Natural killer cell treated with Interleukin-12 subunit alpha and Interleukin-12 subunit beta and Interleukin-15 and Interleukin-18, amount 100 ng/mL, for 72 hours (primary cell): ENCODE measurements around the gene SELENOO. TPM values are rescaled to one million over a fixed set of nuclear protein-coding genes. Genes with fewer than 3 reads are reported as not detected.

Experiments
- ATAC-seq, 2 donors: fragments of 150-1000 bp; cut with Tn5 transposase in 1 of 2; sonication (Bioruptor Pico), chemical (Tn5 transposase) in 1 of 2; 2 replicates each; pipeline ENCODE4 v1.10.0; 2021
- DNase-seq: peaks from one replicate; pipeline ENCODE4 v3.0.0; 2022; ENCODE audit warnings: low spot score
- H3K27ac Mint-ChIP-seq, 2 donors: 1 replicate in 1 of 2; 2 replicates in 1 of 2; pipeline ENCODE4 v1.8.0; 2022; ENCODE audit warnings: mixed read lengths in 2 of 2, mild to moderate bottlenecking in 1 of 2, moderate library complexity in 1 of 2
- H3K27me3 Mint-ChIP-seq, 2 donors: 1 replicate in 1 of 2; 2 replicates in 1 of 2; pipeline ENCODE4 v1.8.0; 2022; ENCODE audit warnings: mixed read lengths in 2 of 2
- H3K36me3 Mint-ChIP-seq: one replicate; pipeline ENCODE4 v1.8.0; 2022; ENCODE audit warnings: mixed read lengths
- H3K4me1 Mint-ChIP-seq, 2 donors: 1 replicate in 1 of 2; 2 replicates in 1 of 2; pipeline ENCODE4 v1.8.0; 2022; ENCODE audit warnings: low read depth in 2 of 2, mixed read lengths in 2 of 2, mild to moderate bottlenecking in 1 of 2
- H3K4me3 Mint-ChIP-seq: one replicate; pipeline ENCODE4 v1.8.0; 2022; ENCODE audit warnings: mixed read lengths
- H3K9me3 Mint-ChIP-seq: 2 replicates; pipeline ENCODE4 v1.8.0; 2022; ENCODE audit warnings: mixed read lengths
- total RNA-seq, 2 donors: library from RNA; stranded (reverse); gene quantifications; one replicate each; pipeline ENCODE4 v1.2.3, GENCODE V29; 2022

The SELENOO gene
- total RNA-seq, 2 donors from 2014 or later: 23.4 to 43.3 TPM

- H3K9me3 Mint-ChIP-seq: no peaks in the 10 kb centered on the region
- H3K27ac Mint-ChIP-seq: no peak overlapping the region
- no peaks in the 10 kb centered on the region for H3K27me3 Mint-ChIP-seq
- no peak for DNase-seq
- H3K4me1 Mint-ChIP-seq: peaks cover 0 to 10% of the 10 kb centered on the region in 2 donors
- no peak for ATAC-seq
- H3K4me3 Mint-ChIP-seq: no peak overlapping the region
- H3K36me3 Mint-ChIP-seq: no peaks in the 10 kb centered on the region
Measured at GRCh38 chr22:50227579-50228215, 26.9 kb downstream of the SELENOO start.

GRCh38 chr22:50228366-50228765 lies 27.6 kb downstream of the SELENOO start:
- no peaks in the 10 kb centered on the region for H3K27me3 Mint-ChIP-seq
- ATAC-seq (no peak), DNase-seq (no peak)
- no peak overlapping the region for H3K4me3 Mint-ChIP-seq
- no peaks in the 10 kb centered on the region for H3K36me3 Mint-ChIP-seq
- H3K4me1 Mint-ChIP-seq: peaks cover 0 to 10% of the 10 kb centered on the region in 2 donors
- peak overlapping the region in 1 of 2 donors; percentile 54 for H3K27ac Mint-ChIP-seq
- H3K9me3 Mint-ChIP-seq: no peaks in the 10 kb centered on the region

DNA sequence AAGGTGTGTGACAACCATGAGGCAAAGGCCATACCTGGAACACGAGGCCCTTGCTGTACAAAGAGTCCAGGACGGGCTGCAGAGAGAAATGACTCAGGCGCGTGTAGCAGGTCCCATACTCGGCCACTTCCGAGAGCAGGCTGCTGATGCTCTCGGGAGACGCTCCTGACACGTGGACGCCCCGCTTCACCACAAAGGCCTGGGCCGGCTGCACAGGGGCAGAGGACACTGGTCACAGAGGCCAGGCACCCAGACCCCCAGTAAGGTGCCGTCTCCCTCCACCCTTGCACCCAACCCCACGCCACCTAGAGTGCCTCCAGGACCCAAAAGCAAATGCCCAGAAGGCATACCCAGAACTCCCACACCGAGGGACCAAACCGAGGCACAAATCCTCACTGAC lies 28.6 kb downstream of the SELENOO start:
- Mint-ChIP-seq H3K9me3 (no peaks in the 10 kb centered on the region), H3K27ac (no peak overlapping the region), H3K4me3 (no peak overlapping the region), H3K4me1 (peaks cover 1 to 17% of the 10 kb centered on the region in 2 donors), H3K27me3 (no peaks in the 10 kb centered on the region), H3K36me3 (no peaks in the 10 kb centered on the region)
- ATAC-seq (no peak), DNase-seq (no peak)

DNA sequence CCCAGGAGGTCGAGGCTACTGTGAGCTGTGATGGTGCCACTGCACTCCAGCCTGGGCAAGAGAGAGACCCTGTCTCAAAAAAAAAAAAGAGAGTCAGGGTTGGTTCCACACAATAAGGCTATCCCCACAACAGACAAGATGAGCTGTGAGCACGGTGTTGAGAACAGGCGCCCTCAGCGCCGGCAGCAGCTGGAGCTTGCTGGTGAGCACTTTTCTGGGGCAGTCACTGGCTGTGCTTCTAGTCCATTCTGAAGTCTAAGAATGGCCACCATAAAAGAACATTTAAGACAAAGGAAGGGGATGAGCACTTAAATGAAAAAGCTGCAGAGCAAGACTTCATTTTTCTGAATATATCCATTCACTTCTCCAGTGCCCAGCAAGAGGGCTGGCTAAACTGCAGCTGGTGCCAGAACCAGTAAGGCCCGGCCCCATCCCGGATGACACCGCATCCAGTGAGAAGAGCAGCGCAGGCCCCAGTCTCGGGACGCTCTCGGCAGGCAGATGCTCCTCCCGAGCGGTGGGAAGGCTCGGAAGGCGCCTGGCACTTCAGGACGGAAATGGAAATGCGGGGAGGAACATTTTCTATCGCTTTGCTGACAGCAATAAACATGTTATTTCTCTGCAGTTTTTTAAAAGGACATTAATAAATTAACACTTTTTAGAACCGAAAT lies 31.8 kb downstream of the SELENOO start:
- peaks cover 11 to 32% of the 10 kb centered on the region in 2 donors for H3K4me1 Mint-ChIP-seq
- H3K27me3 Mint-ChIP-seq: no peaks in the 10 kb centered on the region
- no peaks in the 10 kb centered on the region for H3K9me3 Mint-ChIP-seq
- DNase-seq (no peak), ATAC-seq (no peak)
- H3K4me3 Mint-ChIP-seq: no peak overlapping the region
- no peak overlapping the region for H3K27ac Mint-ChIP-seq
- H3K36me3 Mint-ChIP-seq: no peaks in the 10 kb centered on the region

DNA sequence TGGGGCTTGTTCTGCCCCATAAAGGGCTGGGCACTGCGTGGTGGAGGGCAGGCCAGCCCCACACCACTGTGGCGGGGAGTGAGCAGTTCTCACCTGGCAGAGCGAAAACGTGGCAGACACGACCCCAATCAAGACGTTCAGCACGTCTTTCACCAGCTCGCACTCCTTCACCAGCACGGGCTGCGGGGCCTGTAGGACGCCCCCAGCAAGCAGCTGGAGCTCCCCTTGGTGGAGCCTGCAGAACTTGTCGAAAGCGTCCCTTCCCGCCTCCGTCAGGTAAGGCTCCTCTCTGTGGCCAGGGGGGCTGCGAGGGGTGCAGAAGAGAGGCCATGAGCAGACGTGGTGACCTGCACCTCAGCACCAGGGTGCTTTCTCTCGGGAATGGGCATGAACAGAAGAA lies 32.4 kb downstream of the SELENOO start:
- no peaks in the 10 kb centered on the region for H3K27me3 Mint-ChIP-seq
- no peak overlapping the region for H3K27ac Mint-ChIP-seq
- DNase-seq: no peak
- H3K9me3 Mint-ChIP-seq: no peaks in the 10 kb centered on the region
- peaks cover 11 to 36% of the 10 kb centered on the region in 2 donors for H3K4me1 Mint-ChIP-seq
- no peak overlapping the region for H3K4me3 Mint-ChIP-seq
- no peaks in the 10 kb centered on the region for H3K36me3 Mint-ChIP-seq
- no peak for ATAC-seq

- Mint-ChIP-seq H3K4me3 (no peak overlapping the region), H3K27ac (no peak overlapping the region), H3K9me3 (no peaks in the 10 kb centered on the region), H3K36me3 (no peaks in the 10 kb centered on the region), H3K27me3 (no peaks in the 10 kb centered on the region), H3K4me1 (peaks cover 20 to 39% of the 10 kb centered on the region in 2 donors)
- ATAC-seq (no peak), DNase-seq (no peak)
Measured at GRCh38 chr22:50236731-50237409, 36.1 kb downstream of the SELENOO start.

- Mint-ChIP-seq H3K36me3 (no peaks in the 10 kb centered on the region), H3K4me1 (peaks cover 20 to 46% of the 10 kb centered on the region in 2 donors), H3K9me3 (no peaks in the 10 kb centered on the region)
Measured at GRCh38 chr22:50238755-50239154, 37.9 kb downstream of the SELENOO start.

GRCh38 chr22:50242406-50242949 lies 41.7 kb downstream of the SELENOO start:
- Mint-ChIP-seq H3K4me3 (peak overlapping the region; percentile 98), H3K9me3 (no peaks in the 10 kb centered on the region), H3K36me3 (peaks cover 6% of the 10 kb centered on the region), H3K27ac (peak overlapping the region; percentile 94), H3K27me3 (no peaks in the 10 kb centered on the region), H3K4me1 (peaks cover 20 to 34% of the 10 kb centered on the region in 2 donors)
- ATAC-seq: no peak
- DNase-seq: no peak

More at GRCh38 chr22:50238755-50239154, 37.9 kb downstream of the SELENOO start:
- Mint-ChIP-seq H3K27me3 (no peaks in the 10 kb centered on the region), H3K4me3 (no peak overlapping the region), H3K27ac (no peak overlapping the region)
- no peak for ATAC-seq
- DNase-seq: no peak

DNA sequence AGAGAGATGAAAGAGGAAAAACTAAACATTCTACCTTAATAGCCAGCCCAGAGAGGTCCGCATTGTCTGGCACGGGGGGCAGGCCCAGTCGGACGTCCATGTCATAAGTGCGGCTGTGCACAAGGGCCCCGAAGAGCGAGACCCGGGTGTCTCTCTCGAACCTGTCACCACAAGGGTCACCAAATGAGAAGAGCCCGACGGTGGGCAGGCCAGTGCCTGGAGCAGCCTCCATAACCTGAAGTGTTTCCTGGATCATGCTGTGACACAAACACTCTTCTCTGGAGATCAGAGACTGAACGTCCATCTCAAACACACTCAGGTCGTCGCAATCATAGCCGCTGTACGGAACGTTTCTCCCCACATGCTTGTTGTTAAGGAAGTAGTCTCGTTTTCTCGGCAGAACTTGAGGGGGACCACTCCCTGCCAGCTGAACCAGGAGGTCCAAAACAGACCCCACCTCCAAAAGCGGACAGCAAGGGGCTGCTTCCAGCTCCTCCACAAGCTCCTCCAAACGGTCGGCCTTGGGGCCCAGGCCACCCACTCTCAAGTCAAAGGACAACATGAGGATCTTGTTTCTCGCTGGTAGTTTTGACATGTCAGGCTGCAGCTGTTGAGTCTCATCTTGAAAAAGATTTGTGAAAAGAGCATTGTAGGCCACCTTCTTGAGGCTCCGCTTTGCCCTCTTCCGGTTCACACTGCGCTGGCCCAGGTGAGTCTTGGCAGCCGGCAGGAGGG lies 43.0 kb downstream of the SELENOO start:
- Mint-ChIP-seq H3K9me3 (no peaks in the 10 kb centered on the region), H3K4me1 (peaks cover 26 to 35% of the 10 kb centered on the region in 2 donors), H3K4me3 (peak overlapping the region; percentile 98), H3K27ac (peak overlapping the region; percentile 94), H3K36me3 (peaks cover 6% of the 10 kb centered on the region), H3K27me3 (no peaks in the 10 kb centered on the region)
- ATAC-seq (no peak), DNase-seq (no peak)

GRCh38 chr22:50244420-50245213 lies 43.8 kb downstream of the SELENOO start, which contains the start of gene TUBGCP6:
TSS of gene TUBGCP6 (minus strand) at chr22:50245023. CDS start at chr22:50244459, 564 bp downstream.
- Mint-ChIP-seq H3K4me1 (peaks cover 26 to 35% of the 10 kb centered on the region in 2 donors), H3K36me3 (peaks cover 6% of the 10 kb centered on the region), H3K9me3 (no peaks in the 10 kb centered on the region), H3K4me3 (peak within 1 kb of the TSS; percentile 98), H3K27me3 (no peaks in the 10 kb centered on the region), H3K27ac (peak within 1 kb of the TSS; percentile 94)
- ATAC-seq: peak; percentile 94 to 95
- DNase-seq: peak; percentile 95

- ATAC-seq: no peak
- Mint-ChIP-seq H3K9me3 (no peaks in the 10 kb centered on the region), H3K4me3 (peak overlapping the region; percentile 98), H3K36me3 (peaks cover 6% of the 10 kb centered on the region), H3K27me3 (no peaks in the 10 kb centered on the region), H3K4me1 (peaks cover 31 to 38% of the 10 kb centered on the region in 2 donors), H3K27ac (peak overlapping the region; percentile 94)
- no peak for DNase-seq
Measured at GRCh38 chr22:50245214-50246072, 44.6 kb downstream of the SELENOO start.
